Glomerular visceral epithelial cell (primary cell): ENCODE results near the gene CDCP2.

Experiments
- DNase-seq: peaks from one replicate; pipeline ENCODE4 v3.0.0-alpha.2; 2016; ENCODE audit errors: extremely low spot score

The CDCP2 gene

DNA sequence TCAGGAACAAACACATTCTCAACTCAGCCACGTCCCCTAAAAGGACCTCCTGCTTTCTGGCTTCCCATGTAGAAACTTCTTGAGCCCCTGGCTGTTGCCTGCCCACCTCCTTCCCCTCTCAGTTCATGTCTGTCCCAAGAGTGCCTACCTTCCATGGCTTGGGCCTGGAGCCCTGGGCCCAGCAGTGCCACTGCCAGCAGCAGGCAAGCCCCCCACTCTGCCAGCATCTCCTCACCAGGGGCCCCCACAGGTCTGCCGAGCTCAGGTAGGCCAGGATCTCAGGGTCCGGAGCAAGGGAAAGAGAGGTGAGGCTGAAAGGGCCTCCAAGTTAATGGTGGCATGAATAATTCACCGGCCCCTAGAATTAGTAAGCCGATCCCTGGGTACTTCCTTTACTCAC, at the start of gene CDCP2:
Gene CDCP2 (minus strand): TSS at position 305 of the 400 bp plus-strand sequence. CDS start 78 bp downstream, at position 227.
- no peak for DNase-seq

DNA sequence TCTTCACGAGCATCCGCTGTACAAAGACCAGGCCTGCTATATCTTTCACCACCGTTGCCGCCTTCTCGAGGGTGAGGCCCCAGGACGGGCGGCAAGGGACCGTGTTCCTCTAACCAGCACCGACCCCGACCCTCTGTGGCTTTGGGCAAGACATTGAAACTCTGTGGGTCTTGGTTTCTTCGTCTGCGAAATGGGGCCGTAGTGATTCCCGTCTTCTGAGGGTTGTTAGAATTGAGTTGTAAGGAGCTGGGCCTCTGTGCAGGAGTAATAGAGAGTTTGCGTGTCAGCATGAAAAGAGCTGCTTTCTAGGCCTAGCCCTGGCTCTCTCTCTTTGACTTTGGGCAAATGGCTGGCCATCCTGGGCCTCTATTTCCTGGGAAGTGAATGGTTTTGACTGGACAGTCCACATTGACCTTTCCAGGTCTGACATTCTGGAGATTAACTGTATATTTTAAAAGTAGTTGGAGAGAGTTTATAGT, 47.8 kb upstream of the CDCP2 start:
- DNase-seq = no peak

DNA sequence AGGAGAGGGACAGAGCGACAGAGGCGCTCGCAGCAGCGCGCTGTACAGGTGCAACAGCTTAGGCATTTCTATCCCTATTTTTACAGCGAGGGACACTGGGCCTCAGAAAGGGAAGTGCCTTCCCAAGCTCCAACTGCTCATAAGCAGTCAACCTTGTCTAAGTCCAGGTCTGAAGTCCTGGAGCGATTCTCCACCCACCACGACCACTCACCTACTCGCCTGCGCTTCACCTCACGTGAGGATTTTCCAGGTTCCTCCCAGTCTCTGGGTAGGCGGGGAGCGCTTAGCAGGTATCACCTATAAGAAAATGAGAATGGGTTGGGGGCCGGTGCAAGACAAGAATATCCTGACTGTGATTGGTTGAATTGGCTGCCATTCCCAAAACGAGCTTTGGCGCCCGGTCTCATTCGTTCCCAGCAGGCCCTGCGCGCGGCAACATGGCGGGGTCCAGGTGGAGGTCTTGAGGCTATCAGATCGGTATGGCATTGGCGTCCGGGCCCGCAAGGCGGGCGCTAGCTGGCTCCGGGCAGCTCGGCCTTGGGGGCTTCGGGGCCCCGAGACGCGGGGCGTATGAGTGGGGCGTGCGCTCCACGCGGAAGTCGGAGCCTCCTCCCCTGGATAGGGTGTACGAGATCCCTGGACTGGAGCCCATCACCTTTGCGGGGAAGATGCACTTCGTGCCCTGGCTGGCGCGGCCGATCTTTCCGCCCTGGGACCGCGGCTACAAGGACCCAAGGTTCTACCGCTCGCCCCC, 47.1 kb upstream of the CDCP2 start, which contains the start of the genes CYB5RL and MRPL37:
Gene CYB5RL (minus strand): TSS at position 266 of the 754 bp plus-strand sequence. CDS start 4,414 bp downstream, outside the sequence.
Gene MRPL37 (plus strand): TSS at position 403 of the 754 bp plus-strand sequence. CDS start 77 bp downstream, at position 480.
- DNase-seq = peak; percentile 97

DNA sequence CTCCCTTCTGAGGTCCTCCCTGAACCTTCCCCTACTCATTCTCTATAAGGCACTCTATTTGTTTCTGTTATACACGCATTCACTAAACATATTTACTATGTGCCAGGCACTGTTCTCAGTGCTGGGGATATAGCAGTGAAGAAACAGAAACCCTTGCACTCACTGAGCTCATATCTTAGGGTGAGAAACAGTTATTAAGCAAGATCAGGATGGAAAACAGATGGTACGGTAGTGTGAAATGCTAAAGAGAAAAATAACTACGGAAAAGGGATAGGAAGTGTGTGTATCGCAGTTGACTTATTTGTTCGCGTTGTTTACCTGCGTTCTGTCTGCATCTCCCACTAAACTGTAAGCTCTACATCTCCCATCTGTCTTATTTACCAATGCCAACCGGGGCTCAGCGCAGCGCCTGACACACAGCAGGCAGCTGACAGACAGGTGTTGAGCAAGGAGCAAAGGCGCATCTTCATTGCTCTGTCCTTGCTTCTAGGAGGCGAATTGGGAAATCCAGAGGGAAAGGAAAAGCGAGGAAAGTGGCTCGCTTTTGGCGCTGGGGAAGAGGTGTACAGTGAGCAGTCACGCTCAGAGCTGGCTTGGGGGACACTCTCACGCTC, 46.5 kb upstream of the CDCP2 start:
- no peak for DNase-seq

DNA sequence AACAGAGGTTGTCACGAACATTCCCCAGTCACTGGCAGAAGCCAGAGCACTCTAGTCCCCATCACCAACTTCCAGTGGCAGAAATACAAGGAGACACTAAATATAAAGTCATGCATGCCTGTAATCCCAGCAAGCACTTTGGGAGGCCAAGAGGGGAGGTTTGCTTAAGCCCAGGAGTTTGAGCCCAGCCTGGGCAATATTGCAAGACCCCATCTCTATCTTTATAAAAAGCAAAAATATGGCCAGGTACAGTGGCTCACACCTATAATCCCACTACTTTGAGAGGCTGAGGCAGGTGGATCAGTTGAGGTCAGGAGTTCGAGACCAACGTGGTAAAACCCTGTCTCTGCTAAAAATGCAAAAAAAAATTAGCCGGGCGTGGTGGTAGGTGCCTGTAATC, 40.7 kb upstream of the CDCP2 start:
- DNase-seq = no peak

DNA sequence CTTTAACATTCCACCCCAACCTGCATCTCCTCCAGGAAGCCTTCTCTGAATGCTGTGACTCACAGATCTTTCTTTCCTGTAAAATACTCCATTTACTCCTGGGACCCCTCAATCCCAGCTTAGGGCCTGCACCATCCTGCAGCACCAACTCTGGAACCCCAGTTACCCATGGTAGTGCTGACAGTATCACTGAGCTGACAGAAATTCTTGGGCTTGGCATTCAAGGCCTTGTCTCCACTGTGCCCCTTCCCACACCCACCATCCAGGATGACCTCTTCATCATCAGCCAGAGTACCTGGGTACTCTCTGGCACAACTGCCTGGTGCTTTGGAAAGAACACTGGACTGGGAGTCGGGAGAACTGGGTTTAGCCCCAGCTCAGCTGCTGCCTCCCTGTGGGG, 38.7 kb upstream of the CDCP2 start:
- no peak for DNase-seq

DNA sequence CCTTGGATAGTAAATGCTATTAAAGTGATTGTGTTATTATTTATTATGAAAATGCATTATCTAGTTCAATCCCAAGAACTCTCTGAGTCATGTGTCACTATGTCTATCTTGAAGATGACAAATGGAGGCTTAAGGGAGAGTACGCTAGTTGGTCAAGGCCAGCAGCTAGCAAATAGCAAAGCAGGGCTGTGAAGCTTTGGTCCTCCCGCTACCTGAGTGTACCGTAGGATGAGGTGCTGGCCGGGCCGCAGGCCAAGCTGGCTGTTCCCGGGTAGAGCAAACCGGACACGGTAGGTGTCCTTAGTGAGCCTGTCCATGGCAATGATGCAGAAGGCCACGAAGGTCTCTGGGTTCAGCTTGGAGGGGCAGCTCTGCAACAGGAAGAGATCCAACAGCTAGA, 37.7 kb upstream of the CDCP2 start:
- no peak for DNase-seq

DNA sequence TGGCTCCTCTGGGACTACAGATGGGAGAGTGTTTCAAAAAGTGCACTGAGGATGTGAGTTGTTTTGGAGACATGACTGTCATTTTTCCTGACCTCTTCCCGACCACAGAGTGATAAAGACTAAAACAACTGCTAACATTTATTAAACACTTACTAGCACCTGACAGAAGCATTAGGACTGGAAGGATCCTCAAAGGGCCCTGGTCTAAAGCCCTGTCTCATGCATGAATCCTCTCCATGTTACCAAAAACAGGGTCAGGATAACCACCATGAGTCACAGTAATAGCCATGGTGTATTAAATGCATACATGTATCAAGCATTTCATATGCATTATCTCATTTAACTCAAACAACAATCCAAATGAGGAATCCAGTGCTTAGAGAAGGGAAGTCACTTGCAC, 35.5 kb upstream of the CDCP2 start:
- DNase-seq = no peak

DNA sequence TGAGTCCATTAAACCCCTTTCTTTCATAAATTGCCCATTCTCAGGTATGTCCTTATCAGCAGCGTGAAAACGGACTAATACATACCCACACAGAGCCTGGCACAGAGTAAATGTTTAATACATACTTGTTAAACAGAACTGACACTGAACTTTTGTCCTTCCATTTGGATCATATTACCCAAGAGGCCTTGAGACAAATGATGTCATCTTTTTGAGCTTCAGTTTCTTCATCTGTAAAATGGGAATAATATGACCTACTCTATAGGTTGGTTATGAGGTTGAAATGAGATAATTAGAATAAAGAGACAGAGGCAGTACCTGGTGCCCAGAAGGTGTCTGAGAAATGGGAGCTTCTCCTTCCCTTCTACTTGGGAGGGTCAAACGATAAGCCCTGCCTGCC, 33.3 kb upstream of the CDCP2 start:
- DNase-seq = no peak

DNA sequence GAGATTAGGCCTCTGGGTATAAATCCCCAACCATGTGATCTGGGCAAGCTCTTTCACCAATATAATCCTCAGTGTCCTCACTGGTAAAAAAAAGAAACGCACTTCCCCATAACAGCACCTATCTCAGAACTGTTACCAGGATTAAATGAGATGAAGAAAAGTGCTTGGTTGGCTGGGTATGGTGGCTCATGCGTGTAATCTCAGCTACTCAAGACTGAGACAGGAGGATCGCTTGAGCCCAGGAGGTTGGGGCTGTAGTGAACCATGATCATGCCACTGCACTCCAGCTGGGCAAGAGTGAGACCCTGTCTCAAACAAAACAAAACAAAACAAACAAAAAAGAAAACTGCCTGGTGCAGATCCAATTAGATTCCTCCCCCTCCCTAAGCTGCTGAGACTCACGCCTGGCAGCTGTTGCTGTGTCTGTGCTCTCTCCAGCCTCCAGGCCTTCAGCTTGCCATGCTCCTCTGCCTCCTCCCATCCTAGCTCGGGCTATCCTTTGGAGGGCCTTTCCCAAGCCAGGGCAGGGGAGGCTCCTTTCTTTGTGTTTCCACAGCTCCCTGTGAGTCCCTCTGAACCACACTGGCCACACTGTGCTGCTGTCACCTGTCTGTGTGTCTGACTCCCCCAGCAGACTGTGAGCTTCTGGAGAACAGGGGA, 28.0 kb upstream of the CDCP2 start:
- no peak for DNase-seq

DNA sequence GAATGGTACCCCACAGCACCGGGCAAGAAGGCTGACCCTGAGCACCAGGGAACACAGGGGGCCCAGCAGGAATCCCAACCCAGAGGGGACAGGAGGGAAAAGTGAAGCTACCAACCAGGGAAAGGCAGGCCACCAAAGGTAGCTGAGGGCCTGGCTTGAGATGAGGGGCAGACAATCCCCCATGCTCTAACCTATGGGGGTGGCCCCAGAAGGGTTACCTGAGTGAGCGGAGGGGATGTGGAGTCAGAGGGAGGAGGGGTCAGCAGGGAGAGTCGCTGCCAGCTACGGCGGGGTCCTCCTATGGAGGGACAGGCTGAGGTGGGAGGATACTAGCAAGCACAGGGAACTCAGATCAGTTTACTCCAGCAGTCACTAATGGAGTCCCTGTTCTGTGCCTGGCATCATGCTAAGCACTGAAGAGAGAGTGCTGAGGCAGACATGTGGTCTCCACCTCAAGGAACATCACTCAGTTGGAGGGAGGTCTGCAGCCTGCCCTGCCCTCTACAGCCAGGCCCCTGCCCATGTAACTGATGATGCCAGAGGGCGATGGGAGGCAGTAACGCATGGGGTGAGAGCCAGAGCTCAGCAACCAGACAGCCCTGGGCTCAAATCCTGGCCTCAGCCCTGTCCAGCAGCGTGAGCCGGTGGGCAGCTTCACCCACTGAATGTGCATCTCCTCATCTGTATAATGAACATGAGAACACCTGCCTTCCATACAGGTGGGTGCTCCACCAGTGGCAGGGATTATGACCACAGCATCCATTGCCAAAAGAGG, 25.7 kb upstream of the CDCP2 start:
- no peak for DNase-seq

DNA sequence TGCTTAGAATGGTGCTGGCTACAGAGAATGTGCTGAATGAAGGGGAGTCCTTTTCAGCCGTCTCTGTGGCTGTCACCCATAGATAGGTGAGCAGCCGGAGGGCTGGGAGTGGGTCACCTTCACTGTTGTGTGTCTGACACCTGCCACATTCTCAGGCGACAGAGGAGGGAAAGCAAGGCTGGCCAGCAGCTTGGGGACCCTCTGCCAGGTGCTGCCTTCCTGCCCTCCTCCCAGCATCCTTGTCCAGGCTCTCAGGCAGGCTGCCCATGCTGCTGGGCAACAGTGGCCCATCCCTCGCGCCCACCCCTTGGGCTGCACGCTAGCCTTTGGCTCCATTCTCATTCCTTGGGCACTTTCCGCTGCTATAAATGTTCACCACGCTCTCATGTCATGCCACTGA, 24.9 kb upstream of the CDCP2 start:
- no peak for DNase-seq

DNA sequence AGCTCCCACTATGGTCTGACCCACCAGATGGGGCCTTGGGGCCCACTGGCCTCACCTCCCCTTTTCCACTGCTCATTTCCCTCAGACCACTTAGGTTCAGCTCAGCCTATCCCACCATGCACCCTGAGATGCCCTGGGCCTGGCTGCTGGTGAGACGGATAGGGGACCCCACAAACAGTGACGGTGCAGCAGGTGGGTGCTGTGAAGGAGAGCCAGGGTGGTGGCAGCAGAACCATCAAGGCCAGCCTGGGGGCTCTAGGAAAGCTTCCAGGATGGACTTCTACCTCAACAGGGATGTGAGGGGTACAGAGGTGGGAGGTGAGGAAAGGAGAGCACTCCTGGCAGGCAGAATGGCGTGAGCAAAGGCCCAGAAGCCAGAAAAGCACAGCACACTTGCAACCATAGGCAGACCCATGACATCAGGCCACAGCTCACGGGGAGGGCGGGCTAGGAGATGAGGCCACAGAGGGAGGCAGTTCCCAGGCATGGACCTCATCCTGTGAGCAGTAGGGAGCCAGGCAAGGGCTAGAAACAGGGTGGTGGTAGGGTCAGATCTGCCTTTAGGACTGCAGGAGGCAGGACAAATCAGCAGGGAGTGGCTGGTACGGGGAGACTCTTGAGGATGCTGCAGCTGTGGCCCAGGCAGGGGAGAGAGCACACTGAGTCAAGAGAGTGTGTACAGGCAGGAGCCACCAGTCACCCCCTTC, 24.0 kb upstream of the CDCP2 start:
- no peak for DNase-seq

DNA sequence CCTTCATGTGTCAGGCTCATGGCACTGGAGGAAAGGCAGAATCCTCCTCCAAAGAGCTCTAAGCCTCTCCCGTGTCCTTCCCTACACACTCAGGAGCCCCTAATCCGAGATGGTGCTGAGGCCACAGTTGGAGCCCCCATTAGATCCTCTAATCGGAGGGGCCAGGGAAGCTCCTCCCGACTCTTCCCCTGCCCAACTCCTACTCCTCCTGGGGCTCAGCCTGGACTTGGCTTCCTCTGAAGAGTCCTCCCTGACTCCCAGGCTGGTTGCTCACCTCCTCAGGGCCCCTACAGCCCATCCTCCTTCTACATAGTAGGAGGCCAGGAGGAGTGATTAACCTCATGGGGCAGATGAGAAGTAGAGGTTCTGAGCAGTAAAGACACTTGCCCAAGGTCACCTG, 21.3 kb upstream of the CDCP2 start:
- no peak for DNase-seq

DNA sequence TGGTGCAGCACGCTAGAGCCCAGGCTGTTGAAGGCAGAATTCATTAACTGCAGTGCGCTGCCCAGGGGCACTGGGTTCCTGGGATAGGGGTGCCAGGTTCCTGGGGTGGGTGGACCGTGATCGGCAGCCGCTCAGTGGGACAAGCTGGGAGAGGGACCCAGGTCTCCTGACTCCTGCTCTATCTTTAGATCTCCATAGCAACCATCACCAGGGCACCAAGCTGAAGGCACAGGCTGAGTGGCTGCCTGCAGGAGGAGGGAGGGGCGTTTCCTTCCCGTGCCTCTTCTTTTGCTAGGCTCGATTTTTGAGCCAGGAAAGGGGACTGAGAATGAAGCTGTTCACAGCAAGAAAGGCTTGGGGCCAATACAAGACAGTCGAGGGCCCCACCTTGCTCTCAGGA, 20.9 kb upstream of the CDCP2 start:
- DNase-seq = no peak

DNA sequence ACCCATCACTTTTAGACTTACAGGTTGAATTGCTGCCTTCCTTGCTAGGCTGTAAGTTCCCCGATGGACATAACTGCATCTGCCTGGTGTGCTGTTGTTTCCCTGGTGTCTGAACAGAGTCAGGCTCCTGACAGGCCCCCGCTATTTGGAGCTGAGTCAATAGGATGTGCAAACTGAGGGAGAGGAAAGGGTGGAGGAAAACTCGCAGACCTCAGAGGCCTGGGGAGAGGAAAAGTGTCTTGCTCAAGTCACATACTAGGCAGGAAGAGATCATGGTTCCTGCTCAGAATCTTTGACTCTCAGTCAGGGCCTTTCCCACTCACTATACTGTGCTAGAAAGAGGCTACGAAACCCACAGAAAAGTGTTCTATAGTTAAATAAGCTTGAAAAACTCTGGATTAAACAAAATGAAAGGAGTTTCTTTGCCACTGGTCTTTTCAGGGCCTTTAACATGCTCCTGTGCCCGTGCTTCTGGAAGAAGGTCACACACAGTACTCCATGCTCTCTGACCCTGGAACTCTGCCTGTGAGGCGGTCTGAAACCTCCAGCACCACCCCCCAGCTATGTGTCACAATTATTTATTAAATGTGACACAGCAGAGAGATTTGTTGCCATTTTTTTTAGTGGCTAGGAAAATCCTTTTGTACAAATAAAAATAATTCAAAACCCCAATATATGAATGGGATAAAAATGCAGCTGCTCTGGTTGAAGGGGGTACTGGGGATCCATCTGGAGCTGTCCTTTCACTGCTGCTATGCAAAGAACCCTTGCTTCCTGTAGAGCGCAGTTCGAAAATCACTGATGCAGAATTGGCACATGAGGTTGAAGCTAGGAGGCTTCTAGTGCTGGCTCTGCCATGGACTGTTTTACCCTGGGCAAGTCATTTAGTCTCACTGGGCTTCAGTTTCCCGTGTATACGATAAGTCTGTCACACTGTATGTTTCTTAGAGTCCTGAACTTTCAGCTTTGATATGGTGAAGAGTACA, 20.1 kb upstream of the CDCP2 start:
- no peak for DNase-seq

DNA sequence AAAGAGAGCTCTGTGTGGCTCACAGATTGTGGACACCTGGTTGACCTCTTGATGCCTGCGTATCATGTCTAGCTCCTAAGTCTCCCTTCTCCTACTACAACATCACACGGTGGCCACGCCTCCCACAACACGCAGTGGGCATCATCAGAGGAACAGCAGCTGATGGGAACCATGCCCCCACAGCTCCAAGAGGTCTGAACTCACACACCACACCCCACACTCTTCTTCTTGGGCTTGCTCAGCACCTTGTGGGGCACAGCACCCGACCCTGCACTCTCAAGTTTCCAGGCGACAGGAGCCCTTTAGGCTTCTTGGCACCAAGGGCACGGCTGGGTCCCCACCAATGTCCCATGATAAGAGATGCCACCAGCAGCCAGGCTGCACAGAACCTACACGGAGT, 18.8 kb upstream of the CDCP2 start:
- no peak for DNase-seq

DNA sequence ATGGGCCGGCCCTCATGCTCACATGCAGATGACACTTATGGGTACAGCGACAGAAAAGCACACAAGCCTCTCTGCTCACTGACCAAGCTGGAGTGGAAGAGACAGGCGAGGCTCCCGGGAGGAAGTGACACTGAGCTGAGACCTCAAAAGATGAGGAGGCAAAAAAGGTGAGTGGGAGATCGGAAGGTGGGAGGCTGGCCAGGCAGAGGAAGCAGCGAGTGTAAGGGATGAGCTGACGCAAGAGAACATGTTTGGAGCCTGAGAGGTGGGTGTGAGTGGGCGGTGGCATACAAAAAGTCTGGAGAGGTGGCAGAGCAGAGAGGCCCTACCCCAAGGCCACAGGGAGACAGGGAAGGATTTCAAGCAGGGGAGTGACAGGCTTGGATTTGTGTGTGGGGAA, 18.2 kb upstream of the CDCP2 start:
- DNase-seq = no peak

DNA sequence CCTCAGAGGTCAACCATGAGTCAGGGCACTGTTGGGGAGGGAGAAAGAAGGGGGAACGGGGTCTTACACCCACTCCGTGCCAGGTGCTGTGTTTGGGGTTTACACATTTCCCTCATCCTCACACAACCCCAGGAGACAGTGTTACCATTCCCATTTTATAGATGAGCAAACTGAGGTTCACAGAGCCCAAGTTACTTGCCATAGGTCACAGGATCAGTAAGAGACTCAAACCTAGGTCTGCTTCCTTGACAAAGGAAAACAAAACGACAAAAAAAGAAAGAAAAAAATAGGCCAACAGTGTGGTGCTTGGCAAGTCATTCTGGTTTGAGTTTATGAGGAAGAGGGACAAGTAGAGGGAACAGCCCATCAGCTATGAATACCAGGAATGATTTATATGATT, 16.3 kb upstream of the CDCP2 start:
- DNase-seq = no peak
